K562 (cell line): ENCODE results near the gene TMEM243. TPM values are rescaled to one million over a fixed set of nuclear protein-coding genes. Genes with fewer than 3 reads are reported as not detected.
A peak's percentile ranks its signal among the peaks of the same experiment; 100 is the strongest.

Experiments
- ARID1B ChIP-seq: fragments of 450-650 bp; IDR thresholded peaks from 2 replicates; pipeline ENCODE4 v1.6.1; 2016; ENCODE audit warnings: antibody characterized with exemption, mild to moderate bottlenecking, inconsistent platforms
- BRF1 ChIP-seq: IDR thresholded peaks from 3 replicates; pipeline ENCODE4 v1.6.1; 2011; ENCODE audit warnings: borderline replicate concordance, mild to moderate bottlenecking; ENCODE audit not compliant: insufficient read length; ENCODE audit errors: extremely low read depth
- C11orf30 ChIP-seq: fragments of 450-650 bp; IDR thresholded peaks from 2 replicates; pipeline ENCODE4 v1.6.1; 2016; ENCODE audit warnings: low read depth, mild to moderate bottlenecking
- CCAR2 ChIP-seq: fragments of 200-400 bp; formaldehyde crosslinking; IDR thresholded peaks from 2 replicates; pipeline ENCODE4 v1.6.1; 2017; ENCODE audit warnings: mild to moderate bottlenecking, low read depth, low read length
- ELF4 ChIP-seq: fragments of 450-650 bp; formaldehyde crosslinking; IDR thresholded peaks from 2 replicates; pipeline ENCODE4 v1.4.0; 2022; ENCODE audit warnings: missing genetic modification characterization
- ESRRB ChIP-seq: fragments of 250-450 bp; sonication (Bioruptor Pico); IDR thresholded peaks from 2 replicates; pipeline ENCODE4 v1.5.0; 2020; ENCODE audit warnings: mild to moderate bottlenecking, moderate library complexity, borderline replicate concordance
- ETV6 ChIP-seq, 3 experiments: fragments of 150-350 bp in 1 of 3; sonication (generic) in 1 of 3; formaldehyde crosslinking in 1 of 3; IDR thresholded peaks; 2 replicates each; pipeline versions ENCODE4 v1.6.1 to v1.8.0; 2014 to 2022; ENCODE audit warnings: borderline replicate concordance in 2 of 3, low read depth in 2 of 3, antibody characterized with exemption in 1 of 3, low read length in 1 of 3, mild to moderate bottlenecking in 1 of 3, missing genetic modification reagents in 1 of 3
- MEF2D ChIP-seq: conservative IDR thresholded peaks from 2 replicates; pipeline ENCODE4 v1.6.1; 2016; ENCODE audit warnings: low read depth, missing genetic modification characterization, missing compliant biosample characterization
- POLR3G ChIP-seq: IDR thresholded peaks from 2 replicates; pipeline ENCODE4 v1.6.1; 2011; ENCODE audit not compliant: insufficient read length, insufficient replicate concordance; ENCODE audit errors: extremely low read depth
- RFX7 ChIP-seq: fragments of 250-450 bp; sonication (Bioruptor Pico); IDR thresholded peaks from 2 replicates; pipeline ENCODE4 v1.5.1; 2021; ENCODE audit warnings: mild to moderate bottlenecking
- SMARCB1 ChIP-seq: IDR thresholded peaks from 2 replicates; pipeline ENCODE4 v1.6.1; 2011; ENCODE audit warnings: improper control_type of control experiment, low read depth; ENCODE audit not compliant: insufficient read length
- SRSF9 ChIP-seq: fragments of 200-400 bp; formaldehyde crosslinking; IDR thresholded peaks from 2 replicates; pipeline ENCODE4 v1.6.1; 2017; ENCODE audit warnings: low read depth, low read length, borderline replicate concordance
- WHSC1 ChIP-seq: IDR thresholded peaks from one replicate; pipeline ENCODE4 v1.6.1; 2012; ENCODE audit warnings: low read length, control low read depth, inconsistent platforms
- XRCC4 ChIP-seq: IDR thresholded peaks from one replicate; pipeline ENCODE4 v1.6.1; 2011; ENCODE audit not compliant: insufficient read depth, insufficient read length; ENCODE audit errors: extremely low read depth
- ZNF24 ChIP-seq: fragments of 450-650 bp; IDR thresholded peaks from 2 replicates; pipeline ENCODE4 v1.6.1; 2016
- ZNF408 ChIP-seq: fragments of 250-450 bp; sonication (Bioruptor Pico); IDR thresholded peaks from 2 replicates; pipeline ENCODE4 v1.4.0; 2020; ENCODE audit warnings: low read depth, mild to moderate bottlenecking, moderate library complexity
- polyA plus RNA-seq, 8 experiments: library from polyadenylated mRNA; depleted of rRNA in 4 of 8; stranded (reverse) in 5 of 8; unstranded in 3 of 8; fragments of >200 nt; fragmentation: Nextera tagmentation in 2 of 8; fragmentation: Illumina TruSeq in 1 of 8; extraction: Ambion mirVana in 2 of 8; extraction: Trizol in 1 of 8; gene quantifications; 2 replicates each; pipeline versions ENCODE4 v1.2.1 to v1.2.3, GENCODE V29; 2011 to 2014; ENCODE audit warnings: inconsistent platforms in 1 of 8, missing spikeins in 1 of 8
- total RNA-seq, 7 experiments: library from RNA; depleted of rRNA in 6 of 7; stranded (reverse); fragments of >200 nt in 6 of 7; fragmentation: Illumina TruSeq in 2 of 7; extraction: Trizol in 2 of 7; gene quantifications; 2 replicates each; pipeline versions ENCODE4 v1.2.1 to v1.2.3, GENCODE V29; 2011 to 2021; ENCODE audit warnings: low replicate concordance in 1 of 7
- TF ChIP-seq, protein P1 (sequence below), 2 experiments: fragments of 450-650 bp in 1 of 2; sonication (generic) in 1 of 2; formaldehyde crosslinking in 1 of 2; IDR thresholded peaks; 2 replicates each; pipeline versions ENCODE4 v1.7.1 to v1.9.0; 2016 to 2022; ENCODE audit warnings: inconsistent platforms in 1 of 2, mild to moderate bottlenecking in 1 of 2, missing genetic modification reagents in 1 of 2
- TF ChIP-seq, protein P2 (sequence below): fragments of 250-450 bp; sonication (Bioruptor Pico); IDR thresholded peaks from 2 replicates; pipeline ENCODE4 v1.4.0; 2020

TMEM243 gene
- total and polyA plus RNA-seq, 9 of the 15 experiments (the other 6 are each of a cell fraction or from before 2014, with no cell fraction given) = 3.9 to 8.6 (median 6.1) TPM

- TF ChIP-seq RFX7 (CRISPR knock-in tag) (no peak), ARID1B (no peak), ETV6 (IDR thresholded peaks at IDR 0.05; ENCODE audit: borderline replicate concordance in 1 of 2, low read depth in 2 of 2, low read length in 1 of 2) (no peak), ETV6 (CRISPR knock-in tag; IDR thresholded peaks at IDR 0.05; ENCODE audit: borderline replicate concordance) (no peak), BRF1 (no peak), ZNF24 (peak; percentile 18; the same call in 1 of the 2 replicates), POLR3G (no peak), XRCC4 (no peak), ZNF408 (CRISPR knock-in tag) (no peak), SMARCB1 (no peak), WHSC1 (no peak), CCAR2 (no peak), SRSF9 (no peak), MEF2D (tag) (no peak), ESRRB (CRISPR knock-in tag) (no peak), C11orf30 (no peak), ELF4 (CRISPR knock-in tag) (no peak)
- TF ChIP-seq, protein P1, sequence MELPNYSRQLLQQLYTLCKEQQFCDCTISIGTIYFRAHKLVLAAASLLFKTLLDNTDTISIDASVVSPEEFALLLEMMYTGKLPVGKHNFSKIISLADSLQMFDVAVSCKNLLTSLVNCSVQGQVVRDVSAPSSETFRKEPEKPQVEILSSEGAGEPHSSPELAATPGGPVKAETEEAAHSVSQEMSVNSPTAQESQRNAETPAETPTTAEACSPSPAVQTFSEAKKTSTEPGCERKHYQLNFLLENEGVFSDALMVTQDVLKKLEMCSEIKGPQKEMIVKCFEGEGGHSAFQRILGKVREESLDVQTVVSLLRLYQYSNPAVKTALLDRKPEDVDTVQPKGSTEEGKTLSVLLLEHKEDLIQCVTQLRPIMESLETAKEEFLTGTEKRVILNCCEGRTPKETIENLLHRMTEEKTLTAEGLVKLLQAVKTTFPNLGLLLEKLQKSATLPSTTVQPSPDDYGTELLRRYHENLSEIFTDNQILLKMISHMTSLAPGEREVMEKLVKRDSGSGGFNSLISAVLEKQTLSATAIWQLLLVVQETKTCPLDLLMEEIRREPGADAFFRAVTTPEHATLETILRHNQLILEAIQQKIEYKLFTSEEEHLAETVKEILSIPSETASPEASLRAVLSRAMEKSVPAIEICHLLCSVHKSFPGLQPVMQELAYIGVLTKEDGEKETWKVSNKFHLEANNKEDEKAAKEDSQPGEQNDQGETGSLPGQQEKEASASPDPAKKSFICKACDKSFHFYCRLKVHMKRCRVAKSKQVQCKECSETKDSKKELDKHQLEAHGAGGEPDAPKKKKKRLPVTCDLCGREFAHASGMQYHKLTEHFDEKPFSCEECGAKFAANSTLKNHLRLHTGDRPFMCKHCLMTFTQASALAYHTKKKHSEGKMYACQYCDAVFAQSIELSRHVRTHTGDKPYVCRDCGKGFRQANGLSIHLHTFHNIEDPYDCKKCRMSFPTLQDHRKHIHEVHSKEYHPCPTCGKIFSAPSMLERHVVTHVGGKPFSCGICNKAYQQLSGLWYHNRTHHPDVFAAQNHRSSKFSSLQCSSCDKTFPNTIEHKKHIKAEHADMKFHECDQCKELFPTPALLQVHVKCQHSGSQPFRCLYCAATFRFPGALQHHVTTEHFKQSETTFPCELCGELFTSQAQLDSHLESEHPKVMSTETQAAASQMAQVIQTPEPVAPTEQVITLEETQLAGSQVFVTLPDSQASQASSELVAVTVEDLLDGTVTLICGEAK (IDR thresholded peaks at IDR 0.05) = 0 out of 2 replicates have a peak, but pooled peaks have one; percentile 44
- TF ChIP-seq, protein P1 (CRISPR knock-in tag; IDR thresholded peaks at IDR 0.05) = no peak
- TF ChIP-seq, protein P2, sequence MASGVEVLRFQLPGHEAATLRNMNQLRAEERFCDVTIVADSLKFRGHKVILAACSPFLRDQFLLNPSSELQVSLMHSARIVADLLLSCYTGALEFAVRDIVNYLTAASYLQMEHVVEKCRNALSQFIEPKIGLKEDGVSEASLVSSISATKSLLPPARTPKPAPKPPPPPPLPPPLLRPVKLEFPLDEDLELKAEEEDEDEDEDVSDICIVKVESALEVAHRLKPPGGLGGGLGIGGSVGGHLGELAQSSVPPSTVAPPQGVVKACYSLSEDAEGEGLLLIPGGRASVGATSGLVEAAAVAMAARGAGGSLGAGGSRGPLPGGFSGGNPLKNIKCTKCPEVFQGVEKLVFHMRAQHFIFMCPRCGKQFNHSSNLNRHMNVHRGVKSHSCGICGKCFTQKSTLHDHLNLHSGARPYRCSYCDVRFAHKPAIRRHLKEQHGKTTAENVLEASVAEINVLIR (CRISPR knock-in tag) = no peak
Observed at GRCh38 chr7:87220026-87220733, 648 bp upstream of the TMEM243 start (continued).
